A549 treated with CORT108297 at 1 μM for 4 hours (cell line): ENCODE measurements around the gene CD4. TPM values are rescaled to one million over a fixed set of nuclear protein-coding genes. Genes with fewer than 3 reads are reported as not detected.

Experiments used
- total RNA-seq: library from RNA; stranded (reverse); fragments of 200-300 nt; extraction: Qiagen RNA extraction; gene quantifications from 5 replicates; pipeline ENCODE4 v1.2.3, GENCODE V29; 2022

CD4 gene
- total RNA-seq, result 0.03 TPM in 1 of 5 replicates, not detected in the others

DNA sequence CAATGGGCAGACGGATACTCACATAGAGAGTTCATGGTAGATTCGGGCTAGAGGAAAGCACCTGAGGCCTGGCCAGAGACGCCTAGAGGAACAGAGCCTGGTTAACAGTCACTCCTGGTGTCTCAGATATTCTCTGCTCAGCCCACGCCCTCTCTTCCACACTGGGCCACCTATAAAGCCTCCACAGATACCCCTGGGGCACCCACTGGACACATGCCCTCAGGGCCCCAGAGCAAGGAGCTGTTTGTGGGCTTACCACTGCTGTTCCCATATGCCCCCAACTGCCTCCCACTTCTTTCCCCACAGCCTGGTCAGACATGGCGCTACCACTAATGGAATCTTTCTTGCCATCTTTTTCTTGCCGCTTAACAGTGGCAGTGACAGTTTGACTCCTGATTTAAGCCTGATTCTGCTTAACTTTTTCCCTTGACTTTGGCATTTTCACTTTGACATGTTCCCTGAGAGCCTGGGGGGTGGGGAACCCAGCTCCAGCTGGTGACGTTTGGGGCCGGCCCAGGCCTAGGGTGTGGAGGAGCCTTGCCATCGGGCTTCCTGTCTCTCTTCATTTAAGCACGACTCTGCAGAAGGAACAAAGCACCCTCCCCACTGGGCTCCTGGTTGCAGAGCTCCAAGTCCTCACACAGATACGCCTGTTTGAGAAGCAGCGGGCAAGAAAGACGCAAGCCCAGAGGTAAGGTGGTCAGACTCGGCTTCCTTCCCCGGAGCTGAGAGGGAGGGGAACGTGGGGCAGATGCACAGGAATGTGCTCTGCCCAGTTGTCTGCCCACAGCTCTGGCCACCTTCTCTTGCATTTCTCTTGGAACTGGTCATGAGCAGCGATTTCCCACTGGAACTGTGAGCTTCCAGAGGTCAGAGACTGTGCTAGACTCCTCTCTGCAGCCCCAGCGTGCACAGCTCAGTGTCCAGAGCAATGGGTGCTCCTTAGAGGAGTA, at the start of gene CD4:
CD4 (plus strand) TSS at position 557 of the 953 bp plus-strand sequence. CDS start 10,611 bp downstream, outside the sequence.

DNA sequence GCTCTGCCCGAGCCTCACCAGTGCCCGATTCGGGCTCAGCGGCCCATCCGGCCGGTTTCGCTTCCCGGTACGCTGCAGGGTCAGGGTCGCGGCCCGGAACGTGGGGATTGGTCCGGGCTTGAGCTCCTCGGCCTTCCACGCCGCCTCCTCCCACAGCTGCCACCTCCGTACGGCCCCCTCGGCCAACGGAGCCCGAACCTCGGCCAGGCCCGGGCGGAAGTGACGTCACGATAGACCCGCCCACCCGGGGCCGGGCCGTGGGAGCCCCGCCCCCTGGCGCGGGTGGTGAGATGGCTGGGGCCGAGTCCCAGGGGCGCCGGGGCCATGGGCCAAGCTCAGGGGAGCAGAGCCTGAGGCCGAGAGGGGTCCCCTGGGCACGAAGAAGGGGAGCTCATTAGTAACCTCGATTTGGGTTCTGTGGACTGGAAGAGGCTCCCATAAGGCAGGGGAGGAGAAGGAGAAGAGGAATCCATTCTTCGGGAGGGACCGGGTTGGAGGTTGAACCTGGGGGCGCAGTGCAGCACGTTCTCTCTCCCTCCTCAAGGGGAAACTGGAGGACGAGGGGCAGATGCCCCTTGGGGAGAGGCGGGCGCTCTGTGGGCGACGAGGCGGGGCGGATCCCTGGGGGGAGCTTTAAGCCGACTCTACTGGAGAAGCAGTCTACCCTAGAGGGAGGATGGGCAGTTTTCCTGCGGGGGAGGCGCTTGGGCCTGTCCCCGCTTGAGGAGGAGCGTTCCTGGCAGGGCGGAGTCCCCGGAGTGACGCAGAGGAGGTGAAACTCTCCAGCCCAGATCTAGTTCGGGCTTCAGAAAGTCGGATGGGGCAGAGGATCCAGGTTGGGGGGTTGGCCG, 36.2 kb upstream of the CD4 start, which contains the start of gene MLF2:
MLF2 (minus strand) TSS at position 221 of the 851 bp plus-strand sequence. CDS start 807 bp downstream, outside the sequence.

GRCh38 chr12:6765634-6766581, 23.4 kb upstream of the CD4 start, which contains the start of gene PTMS:
TSS of gene PTMS (plus strand) at chr12:6766363. CDS start at chr12:6766706, 343 bp downstream.

GRCh38 chr12:6772331-6772695, 17.0 kb upstream of the CD4 start, which contains the start of gene LAG3:
TSS of gene LAG3 (plus strand) at chr12:6772520. CDS start at chr12:6772853, 333 bp downstream.

DNA sequence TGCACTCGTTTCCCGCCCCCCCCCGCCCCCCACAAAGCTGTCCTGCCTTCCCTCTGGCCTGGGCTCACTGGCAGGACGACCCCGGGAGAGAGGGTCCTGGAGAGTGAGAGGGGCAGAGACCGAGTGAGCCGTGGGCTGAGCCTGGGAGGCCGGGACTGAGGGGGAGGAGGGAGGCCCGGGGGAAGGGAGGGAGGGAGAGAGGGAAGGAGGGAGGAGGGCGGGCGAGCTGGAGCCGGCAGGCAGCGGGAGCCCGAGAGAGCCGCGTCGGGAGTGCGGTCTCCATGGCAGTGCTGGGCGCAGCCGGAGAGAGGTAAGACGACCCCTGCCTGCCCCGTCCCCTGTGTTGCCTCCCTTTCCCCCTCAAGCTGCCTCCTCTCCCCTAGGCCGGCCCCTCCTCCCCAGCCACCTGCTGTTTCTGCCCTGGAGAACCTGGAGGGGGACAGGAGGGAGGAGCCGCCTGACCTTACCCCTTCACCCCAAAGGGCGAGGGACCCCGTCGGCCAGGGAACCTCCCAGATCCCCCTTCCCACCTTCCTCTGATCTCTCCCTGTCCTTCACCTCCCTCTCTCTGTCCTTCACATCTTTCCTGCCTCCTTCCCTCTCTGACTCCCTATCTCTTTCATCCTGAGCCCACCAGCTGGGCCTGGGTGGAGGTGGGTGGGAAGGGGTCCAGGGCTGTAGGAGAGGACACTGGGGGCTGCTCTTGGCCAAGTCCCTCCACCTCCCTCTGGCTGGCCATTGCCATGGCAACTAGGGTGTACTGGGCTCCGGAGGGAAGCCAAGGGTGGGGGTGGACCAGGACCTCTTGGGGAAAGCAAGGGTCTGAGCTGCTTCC, 32.5 kb downstream of the CD4 start, which contains the start of gene GPR162:
GPR162 (plus strand) TSS at position 231 of the 835 bp plus-strand sequence. CDS start 2,078 bp downstream, outside the sequence.

GRCh38 chr12:6827982-6828780, 38.9 kb downstream of the CD4 start, which contains the start of gene P3H3:
TSS of gene P3H3 (plus strand) at chr12:6828407. CDS start at chr12:6828441, 34 bp downstream.

GRCh38 chr12:6840761-6841515, 51.6 kb downstream of the CD4 start, which contains the start of gene GNB3:
TSS of gene GNB3 (plus strand) at chr12:6840925. CDS start at chr12:6841288, 363 bp downstream.

GRCh38 chr12:6851153-6851920, 62.0 kb downstream of the CD4 start, which contains the start of gene CDCA3:
TSS of gene CDCA3 (minus strand) at chr12:6851286. CDS start at chr12:6850952, 334 bp downstream.

DNA sequence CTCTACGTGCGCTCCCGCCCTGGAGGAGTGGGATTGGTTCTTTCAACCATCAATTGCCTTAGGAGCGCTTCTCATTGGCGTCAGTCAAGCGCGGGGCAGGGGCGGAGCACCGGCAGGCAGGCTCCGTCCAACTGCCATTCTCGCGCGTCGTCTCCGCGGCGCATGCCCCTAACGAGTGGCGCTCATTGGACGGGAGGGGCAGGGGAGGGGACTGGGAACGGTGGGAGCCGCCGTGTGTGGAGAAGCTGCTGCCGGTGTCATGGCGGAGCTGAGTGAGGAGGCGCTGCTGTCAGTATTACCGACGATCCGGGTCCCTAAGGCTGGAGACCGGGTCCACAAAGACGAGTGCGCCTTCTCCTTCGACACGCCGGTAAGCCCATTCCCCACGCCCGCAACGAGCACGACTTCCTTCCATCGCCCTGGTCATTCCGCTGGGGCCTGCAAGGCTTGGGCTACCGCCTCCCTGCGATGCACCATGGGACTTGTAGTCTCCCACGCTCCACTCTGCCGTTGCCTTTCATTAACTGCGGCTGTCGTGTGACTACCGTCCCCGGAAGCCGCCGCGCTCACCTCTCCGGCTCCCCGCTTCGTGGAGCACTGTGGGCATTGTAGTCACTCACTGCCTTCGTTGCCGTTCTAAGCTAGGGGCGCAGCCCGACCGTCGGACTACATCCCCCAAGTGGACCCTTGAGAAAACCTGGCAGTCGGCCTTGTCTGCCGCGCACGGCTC, 62.8 kb downstream of the CD4 start, which contains the start of gene USP5:
USP5 (plus strand) TSS at position 230 of the 730 bp plus-strand sequence; CDS start at position 260, 30 bp downstream.

DNA sequence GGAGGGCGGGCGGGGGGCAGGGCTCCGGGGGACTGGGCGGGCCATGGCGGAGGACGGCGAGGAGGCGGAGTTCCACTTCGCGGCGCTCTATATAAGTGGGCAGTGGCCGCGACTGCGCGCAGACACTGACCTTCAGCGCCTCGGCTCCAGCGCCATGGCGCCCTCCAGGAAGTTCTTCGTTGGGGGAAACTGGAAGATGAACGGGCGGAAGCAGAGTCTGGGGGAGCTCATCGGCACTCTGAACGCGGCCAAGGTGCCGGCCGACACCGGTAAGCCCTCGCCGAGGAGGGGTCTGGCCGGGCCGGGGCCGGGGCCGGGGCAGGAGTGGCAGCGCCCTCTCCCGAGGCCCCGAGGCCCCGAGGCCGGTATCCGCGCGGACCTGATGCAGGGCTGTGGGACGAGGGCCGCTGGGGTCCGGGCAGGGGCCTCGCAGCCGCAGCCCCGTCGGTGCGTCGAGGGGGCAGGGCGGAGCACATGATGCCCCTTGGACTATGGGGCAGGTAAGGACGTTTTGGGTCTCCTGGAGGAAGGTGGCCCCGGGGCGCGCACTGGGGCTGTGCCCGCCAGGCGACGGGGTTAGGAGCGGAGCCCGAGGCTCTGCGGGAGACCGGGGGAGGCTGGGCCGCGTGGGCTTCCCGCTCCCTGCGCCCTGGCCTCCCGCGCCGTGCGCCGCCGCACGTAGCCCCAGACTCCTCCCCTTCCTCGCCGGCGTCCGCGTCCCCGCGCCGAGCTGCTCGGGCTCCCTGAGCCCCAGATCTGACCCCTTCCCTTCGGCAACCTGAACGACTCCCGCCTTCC, 78.3 kb downstream of the CD4 start, which contains the start of gene TPI1:
TPI1 (plus strand) TSS at position 119 of the 798 bp plus-strand sequence; CDS start at position 155, 36 bp downstream.

Other genes with a start within 250 kb of the CD4 start
- 1.9 to 3.0 TPM (median 2.6 TPM) in 5 replicates for gene IFFO1, start 233.5 kb upstream of the CD4 start, total RNA-seq
- gene NOP2, start 221.2 kb upstream of the CD4 start, total RNA-seq, result 98.9 to 109 TPM (median 105 TPM) in 5 replicates
- 62.1 to 82.8 TPM (median 64.0 TPM) in 5 replicates for gene CHD4, start 182.1 kb upstream of the CD4 start, total RNA-seq
- 0.45 to 0.81 TPM (median 0.70 TPM) in 5 replicates for gene LPAR5, start 153.6 kb upstream of the CD4 start, total RNA-seq
- gene ACRBP, start 142.1 kb upstream of the CD4 start, total RNA-seq, result 0.11 to 0.34 TPM (median 0.16 TPM) in 5 replicates
- gene ING4, start 126.4 kb upstream of the CD4 start, total RNA-seq, result 13.6 to 21.5 TPM (median 16.8 TPM) in 5 replicates
- gene ZNF384, start 100.2 kb upstream of the CD4 start, total RNA-seq, result 53.9 to 63.5 TPM (median 60.1 TPM) in 5 replicates
- 0.68 to 1.2 TPM (median 0.92 TPM) in 5 replicates for gene PIANP, start 88.7 kb upstream of the CD4 start, total RNA-seq
- 44.2 to 60.2 TPM (median 57.6 TPM) in 5 replicates for gene COPS7A, start 65.5 kb upstream of the CD4 start, total RNA-seq
- 259 to 324 TPM (median 305 TPM) in 5 replicates for gene MLF2, start 36.4 kb upstream of the CD4 start, total RNA-seq
- 629 to 1,030 TPM (median 870 TPM) in 5 replicates for gene PTMS, start 23.2 kb upstream of the CD4 start, total RNA-seq
- gene LAG3, start 17.0 kb upstream of the CD4 start, total RNA-seq, result 0.65 to 2.0 TPM (median 1.3 TPM) in 5 replicates
- 0.27 to 0.57 TPM (median 0.42 TPM) in 5 replicates for gene GPR162, start 32.3 kb downstream of the CD4 start, total RNA-seq
- 21.7 to 32.2 TPM (median 30.7 TPM) in 5 replicates for gene P3H3, start 38.9 kb downstream of the CD4 start, total RNA-seq
- gene GNB3, start 51.4 kb downstream of the CD4 start, total RNA-seq, result 0.72 to 3.3 TPM (median 2.2 TPM) in 5 replicates
- 80.3 to 93.7 TPM (median 82.1 TPM) in 5 replicates for gene CDCA3, start 61.8 kb downstream of the CD4 start, total RNA-seq
- 77.6 to 88.5 TPM (median 80.3 TPM) in 5 replicates for gene USP5, start 62.6 kb downstream of the CD4 start, total RNA-seq
- 1,409 to 1,690 TPM (median 1,628 TPM) in 5 replicates for gene TPI1, start 78.0 kb downstream of the CD4 start, total RNA-seq
- gene SPSB2, start 83.8 kb downstream of the CD4 start, total RNA-seq, result 17.4 to 28.9 TPM (median 28.5 TPM) in 5 replicates
- 16.5 to 20.4 TPM (median 16.8 TPM) in 5 replicates for gene LRRC23, start 115.3 kb downstream of the CD4 start, total RNA-seq
- gene ENO2, start 125.1 kb downstream of the CD4 start, total RNA-seq, result 41.3 to 46.2 TPM (median 44.7 TPM) in 5 replicates
- 51.6 to 79.2 TPM (median 76.7 TPM) in 5 replicates for gene ATN1, start 138.4 kb downstream of the CD4 start, total RNA-seq
- not detected in 5 replicates for gene RNU7-1, start 154.3 kb downstream of the CD4 start, total RNA-seq
- 264 to 326 TPM (median 313 TPM) in 5 replicates for gene C12orf57, start 154.5 kb downstream of the CD4 start, total RNA-seq
- gene PTPN6, start 161.8 kb downstream of the CD4 start, total RNA-seq, result 9.3 to 14.3 TPM (median 12.6 TPM) in 5 replicates
- 293 to 340 TPM (median 337 TPM) in 5 replicates for gene PHB2, start 181.1 kb downstream of the CD4 start, total RNA-seq
- 59.7 to 67.3 TPM (median 63.4 TPM) in 5 replicates for gene EMG1, start 181.4 kb downstream of the CD4 start, total RNA-seq
- 27.0 to 31.7 TPM (median 28.9 TPM) in 5 replicates for gene LPCAT3, start 228.9 kb downstream of the CD4 start, total RNA-seq